MM.1S (cell line): ENCODE data around the gene RESF1.

ENCODE experiments used
- EZH2 ChIP-seq: fragments of 300-600 bp; sonication (generic); optimal IDR thresholded peaks from 2 replicates; pipeline ENCODE3; 2017; ENCODE audit warnings: low read depth, mild to moderate bottlenecking, antibody characterized with exemption, low read length, mixed read lengths
- EZH2phosphoT487 ChIP-seq: fragments of 300-600 bp; sonication (generic); IDR thresholded peaks from 2 replicates; pipeline ENCODE4 v1.6.1; 2018; ENCODE audit warnings: antibody characterized with exemption, low read length
- TF ChIP-seq, protein P1 (sequence below): fragments of 300-600 bp; sonication (generic); IDR thresholded peaks from 2 replicates; pipeline ENCODE4 v1.5.1; 2016; ENCODE audit warnings: antibody characterized with exemption, low read length, mixed read lengths

DNA sequence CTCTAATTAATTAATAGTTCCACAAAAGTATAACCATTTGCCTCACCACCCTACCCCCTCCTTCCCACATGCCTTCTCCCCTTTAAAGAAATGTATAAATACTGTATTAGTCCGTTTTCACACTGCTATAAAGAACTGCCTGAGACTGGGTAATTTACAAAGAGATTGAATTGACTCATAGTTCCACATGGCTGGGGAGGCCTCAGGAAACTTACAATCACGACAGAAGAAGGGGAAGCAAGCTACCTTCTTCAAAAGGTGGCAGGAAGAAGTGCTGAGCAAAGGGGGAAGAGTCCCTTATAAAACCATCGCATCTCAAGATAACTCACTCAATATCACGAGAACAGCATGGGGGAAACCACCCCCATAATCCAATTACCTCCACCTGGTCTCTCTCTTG is 8.2 kb upstream of the RESF1 start:
- TF ChIP-seq, protein P1, sequence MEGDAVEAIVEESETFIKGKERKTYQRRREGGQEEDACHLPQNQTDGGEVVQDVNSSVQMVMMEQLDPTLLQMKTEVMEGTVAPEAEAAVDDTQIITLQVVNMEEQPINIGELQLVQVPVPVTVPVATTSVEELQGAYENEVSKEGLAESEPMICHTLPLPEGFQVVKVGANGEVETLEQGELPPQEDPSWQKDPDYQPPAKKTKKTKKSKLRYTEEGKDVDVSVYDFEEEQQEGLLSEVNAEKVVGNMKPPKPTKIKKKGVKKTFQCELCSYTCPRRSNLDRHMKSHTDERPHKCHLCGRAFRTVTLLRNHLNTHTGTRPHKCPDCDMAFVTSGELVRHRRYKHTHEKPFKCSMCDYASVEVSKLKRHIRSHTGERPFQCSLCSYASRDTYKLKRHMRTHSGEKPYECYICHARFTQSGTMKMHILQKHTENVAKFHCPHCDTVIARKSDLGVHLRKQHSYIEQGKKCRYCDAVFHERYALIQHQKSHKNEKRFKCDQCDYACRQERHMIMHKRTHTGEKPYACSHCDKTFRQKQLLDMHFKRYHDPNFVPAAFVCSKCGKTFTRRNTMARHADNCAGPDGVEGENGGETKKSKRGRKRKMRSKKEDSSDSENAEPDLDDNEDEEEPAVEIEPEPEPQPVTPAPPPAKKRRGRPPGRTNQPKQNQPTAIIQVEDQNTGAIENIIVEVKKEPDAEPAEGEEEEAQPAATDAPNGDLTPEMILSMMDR, result no peak
- TF ChIP-seq EZH2phosphoT487 (no peak), EZH2 (no peak)
